ENCODE results near the gene KIDINS220.

KIDINS220 gene

GRCh38 chr2:8803658-8804379, 33.6 kb downstream of the KIDINS220 start:
- peak; percentile 70 for DNase-seq

GRCh38 chr2:8802741-8803140, 34.7 kb downstream of the KIDINS220 start:
- no peak for DNase-seq

GRCh38 chr2:8800821-8801220, 36.6 kb downstream of the KIDINS220 start:
- DNase-seq = no peak

GRCh38 chr2:8800218-8800617, 37.2 kb downstream of the KIDINS220 start:
- DNase-seq = no peak

GRCh38 chr2:8799004-8799403, 38.4 kb downstream of the KIDINS220 start:
- no peak for DNase-seq

- no peak for DNase-seq
These were observed 39.0 kb downstream of the KIDINS220 start for GRCh38 chr2:8798393-8798792.

- DNase-seq = no peak
These were observed 39.7 kb downstream of the KIDINS220 start for GRCh38 chr2:8797682-8798081.

GRCh38 chr2:8796878-8797550, 40.4 kb downstream of the KIDINS220 start:
- no peak for DNase-seq

- DNase-seq = no peak
These were observed 41.0 kb downstream of the KIDINS220 start for GRCh38 chr2:8796315-8796848.

- DNase-seq = no peak
These were observed 42.2 kb downstream of the KIDINS220 start for GRCh38 chr2:8794923-8795825.

GRCh38 chr2:8790739-8791162, 46.7 kb downstream of the KIDINS220 start:
- DNase-seq = no peak

- no peak for DNase-seq
These were observed 51.0 kb downstream of the KIDINS220 start for GRCh38 chr2:8786463-8786862.

- DNase-seq = no peak
These were observed 57.4 kb downstream of the KIDINS220 start for GRCh38 chr2:8779795-8780671.

- no peak for DNase-seq
These were observed 63.0 kb downstream of the KIDINS220 start for GRCh38 chr2:8774371-8774770.

GRCh38 chr2:8767324-8767723, 70.1 kb downstream of the KIDINS220 start:
- DNase-seq = peak; percentile 20

GRCh38 chr2:8761529-8762164, 75.8 kb downstream of the KIDINS220 start:
- DNase-seq = peak; percentile 65

- DNase-seq = no peak
These were observed 80.7 kb downstream of the KIDINS220 start for GRCh38 chr2:8756716-8757115.

GRCh38 chr2:8756230-8756629, 81.2 kb downstream of the KIDINS220 start:
- no peak for DNase-seq

GRCh38 chr2:8754106-8754776, 83.2 kb downstream of the KIDINS220 start:
- DNase-seq = peak; percentile 70

GRCh38 chr2:8753609-8754008, 83.8 kb downstream of the KIDINS220 start:
- DNase-seq = peak; percentile 68

GRCh38 chr2:8752385-8752784, 85.0 kb downstream of the KIDINS220 start:
- no peak for DNase-seq

All from COR-L47 (cell line).